Endodermal cell (in vitro differentiated cells): ENCODE measurements around the gene CPED1. TPM values are rescaled to one million over a fixed set of nuclear protein-coding genes. Genes with fewer than 3 reads are reported as not detected.

ENCODE experiments used
- DNase-seq: peaks from one replicate; pipeline ENCODE4 v3.0.0-alpha.2; 2017
- H3K27ac ChIP-seq: 2 replicates; pipeline ENCODE4 v1.5.1; 2013; ENCODE audit warnings: mild to moderate bottlenecking, low read depth, low read length, moderate library complexity
- H3K27me3 ChIP-seq: 2 replicates; pipeline ENCODE4 v1.6.1; 2013; ENCODE audit warnings: mild to moderate bottlenecking, low read length, moderate library complexity; ENCODE audit not compliant: insufficient read depth, control insufficient read depth, poor library complexity, severe bottlenecking
- H3K36me3 ChIP-seq: 2 replicates; pipeline ENCODE4 v1.7.0; 2013; ENCODE audit warnings: mild to moderate bottlenecking, low read length, moderate library complexity; ENCODE audit not compliant: control insufficient read depth, insufficient read depth
- H3K4me1 ChIP-seq: one replicate; pipeline ENCODE4 v1.7.0; 2013; ENCODE audit warnings: low read length; ENCODE audit not compliant: control insufficient read depth, insufficient read depth
- H3K4me3 ChIP-seq: 2 replicates; pipeline ENCODE4 v1.5.1; 2013; ENCODE audit warnings: mild to moderate bottlenecking, low read length, moderate library complexity
- H3K9ac ChIP-seq: 2 replicates; pipeline ENCODE4 v1.6.1; 2013; ENCODE audit warnings: mild to moderate bottlenecking, low read length, moderate library complexity; ENCODE audit not compliant: poor library complexity, severe bottlenecking; ENCODE audit errors: extremely low read depth
- H3K9me3 ChIP-seq: 2 replicates; pipeline ENCODE4 v1.6.1; 2013; ENCODE audit warnings: mild to moderate bottlenecking, low read length, moderate library complexity; ENCODE audit not compliant: control insufficient read depth
- H3K27ac Mint-ChIP-seq: 2 replicates; pipeline ENCODE4 v1.8.0; 2020; ENCODE audit warnings: mixed read lengths
- H3K27me3 Mint-ChIP-seq: 2 replicates; pipeline ENCODE4 v1.8.0; 2021; ENCODE audit warnings: mild to moderate bottlenecking, mixed read lengths; ENCODE audit not compliant: insufficient read depth
- H3K36me3 Mint-ChIP-seq: 2 replicates; pipeline ENCODE4 v1.8.0; 2020; ENCODE audit warnings: low read depth, mixed read lengths
- H3K4me1 Mint-ChIP-seq: 2 replicates; pipeline ENCODE4 v1.8.0; 2020; ENCODE audit warnings: mixed read lengths
- H3K4me3 Mint-ChIP-seq: 2 replicates; pipeline ENCODE4 v1.8.0; 2020; ENCODE audit warnings: mild to moderate bottlenecking, moderate library complexity, mixed read lengths
- H3K9me3 Mint-ChIP-seq: 2 replicates; pipeline ENCODE4 v1.8.0; 2020; ENCODE audit warnings: mild to moderate bottlenecking, mixed read lengths
- CTCF ChIP-seq: fragments of 200-600 bp; sonication (generic); conservative IDR thresholded peaks from 2 replicates; pipeline ENCODE4 v1.5.0; 2021; ENCODE audit warnings: antibody characterized with exemption, mild to moderate bottlenecking
- WGBS, 2 experiments: methylation state at CpG; one replicate each; pipeline versions ENCODE4 v1.1.5 to v1.1.7; 2013; ENCODE audit warnings: missing lambda C conversion rate in 2 of 2, mixed read lengths in 1 of 2; ENCODE audit not compliant: insufficient coverage in 1 of 2, insufficient read length in 1 of 2; 5-methylcytosine and 5-hydroxymethylcytosine counted together
- total RNA-seq, 2 donors: library from RNA; stranded (reverse); fragmentation: NEBNext Ultra II Directional in 1 of 2; extraction: Animal tissue kit (Norgen Biotek cat#: 25700) in 1 of 2; gene quantifications; 2 replicates in 1 of 2; 3 replicates in 1 of 2; pipeline ENCODE4 v1.2.1, GENCODE V29; 2021

CPED1 gene
- total RNA-seq, 2 donors from 2014 or later: 1.1 TPM; not detected in 1

- Mint-ChIP-seq H3K36me3 (no peaks in the 10 kb centered on the region), H3K27me3 (no peaks in the 10 kb centered on the region), H3K4me1 (no peaks in the 10 kb centered on the region), H3K9me3 (no peaks in the 10 kb centered on the region), H3K4me3 (no peak overlapping the region), H3K27ac (no peak overlapping the region)
- no peaks in the 10 kb centered on the region for H3K9me3 ChIP-seq
- no peak overlapping the region for H3K9ac ChIP-seq
- WGBS, 2 experiments: 92 to 100% methylated on average over 1 to 3 of the region's 3 CpGs
- no peaks in the 10 kb centered on the region for H3K36me3 ChIP-seq
- DNase-seq: no peak
- H3K4me3 ChIP-seq: no peak overlapping the region
- no peak overlapping the region for H3K27ac ChIP-seq
- H3K27me3 ChIP-seq: peaks cover 45% of the 10 kb centered on the region
- no peak for TF ChIP-seq CTCF
- H3K4me1 ChIP-seq: no peaks in the 10 kb centered on the region
Observed at GRCh38 chr7:121085922-121086321, 97.4 kb downstream of the CPED1 start.

GRCh38 chr7:121088870-121089269 lies 100.4 kb downstream of the CPED1 start:
- Histone ChIP-seq H3K27me3 (peaks cover 32% of the 10 kb centered on the region), H3K4me1 (no peaks in the 10 kb centered on the region), H3K9ac (no peak overlapping the region), H3K9me3 (no peaks in the 10 kb centered on the region), H3K4me3 (no peak overlapping the region), H3K36me3 (no peaks in the 10 kb centered on the region), H3K27ac (no peak overlapping the region)
- Mint-ChIP-seq H3K27ac (no peak overlapping the region), H3K36me3 (no peaks in the 10 kb centered on the region), H3K4me3 (no peak overlapping the region), H3K4me1 (no peaks in the 10 kb centered on the region), H3K9me3 (no peaks in the 10 kb centered on the region), H3K27me3 (no peaks in the 10 kb centered on the region)
- DNase-seq: no peak
- no peak for TF ChIP-seq CTCF

DNA sequence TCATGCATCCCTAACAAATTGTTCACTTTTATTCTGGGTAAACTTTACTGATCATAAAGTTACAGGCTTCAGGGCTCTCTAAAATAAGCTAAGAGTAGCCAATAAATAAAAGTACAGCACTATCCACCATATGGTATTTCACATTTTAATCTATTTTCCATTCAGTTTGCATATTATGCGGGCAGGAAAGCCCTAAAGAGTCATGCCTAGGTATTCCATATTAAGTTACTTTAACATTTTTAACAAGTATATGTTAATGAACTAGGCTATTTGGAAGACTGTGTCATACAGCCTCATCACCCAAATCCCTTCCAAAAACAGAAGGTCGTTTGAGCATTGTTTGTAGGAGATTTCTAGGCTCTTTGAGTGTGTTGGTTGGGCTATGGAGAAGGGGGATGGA lies 106.3 kb downstream of the CPED1 start:
- DNase-seq: no peak
- H3K9ac ChIP-seq: no peak overlapping the region
- Mint-ChIP-seq H3K4me3 (no peak overlapping the region), H3K36me3 (no peaks in the 10 kb centered on the region), H3K27me3 (no peaks in the 10 kb centered on the region), H3K9me3 (no peaks in the 10 kb centered on the region), H3K27ac (no peak overlapping the region), H3K4me1 (no peaks in the 10 kb centered on the region)
- H3K36me3 ChIP-seq: no peaks in the 10 kb centered on the region
- WGBS, 2 experiments: 42% methylated on average over 2 of the region's 2 CpGs; no CpG with 5 or more reads in 1 of the 2 experiments
- no peak for TF ChIP-seq CTCF
- H3K27ac ChIP-seq: no peak overlapping the region
- no peaks in the 10 kb centered on the region for H3K9me3 ChIP-seq
- H3K4me3 ChIP-seq: no peak overlapping the region
- no peaks in the 10 kb centered on the region for H3K27me3 ChIP-seq
- H3K4me1 ChIP-seq: no peaks in the 10 kb centered on the region
